ENCODE data around the gene RHOD.

RHOD gene, protein sequence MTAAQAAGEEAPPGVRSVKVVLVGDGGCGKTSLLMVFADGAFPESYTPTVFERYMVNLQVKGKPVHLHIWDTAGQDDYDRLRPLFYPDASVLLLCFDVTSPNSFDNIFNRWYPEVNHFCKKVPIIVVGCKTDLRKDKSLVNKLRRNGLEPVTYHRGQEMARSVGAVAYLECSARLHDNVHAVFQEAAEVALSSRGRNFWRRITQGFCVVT

DNA sequence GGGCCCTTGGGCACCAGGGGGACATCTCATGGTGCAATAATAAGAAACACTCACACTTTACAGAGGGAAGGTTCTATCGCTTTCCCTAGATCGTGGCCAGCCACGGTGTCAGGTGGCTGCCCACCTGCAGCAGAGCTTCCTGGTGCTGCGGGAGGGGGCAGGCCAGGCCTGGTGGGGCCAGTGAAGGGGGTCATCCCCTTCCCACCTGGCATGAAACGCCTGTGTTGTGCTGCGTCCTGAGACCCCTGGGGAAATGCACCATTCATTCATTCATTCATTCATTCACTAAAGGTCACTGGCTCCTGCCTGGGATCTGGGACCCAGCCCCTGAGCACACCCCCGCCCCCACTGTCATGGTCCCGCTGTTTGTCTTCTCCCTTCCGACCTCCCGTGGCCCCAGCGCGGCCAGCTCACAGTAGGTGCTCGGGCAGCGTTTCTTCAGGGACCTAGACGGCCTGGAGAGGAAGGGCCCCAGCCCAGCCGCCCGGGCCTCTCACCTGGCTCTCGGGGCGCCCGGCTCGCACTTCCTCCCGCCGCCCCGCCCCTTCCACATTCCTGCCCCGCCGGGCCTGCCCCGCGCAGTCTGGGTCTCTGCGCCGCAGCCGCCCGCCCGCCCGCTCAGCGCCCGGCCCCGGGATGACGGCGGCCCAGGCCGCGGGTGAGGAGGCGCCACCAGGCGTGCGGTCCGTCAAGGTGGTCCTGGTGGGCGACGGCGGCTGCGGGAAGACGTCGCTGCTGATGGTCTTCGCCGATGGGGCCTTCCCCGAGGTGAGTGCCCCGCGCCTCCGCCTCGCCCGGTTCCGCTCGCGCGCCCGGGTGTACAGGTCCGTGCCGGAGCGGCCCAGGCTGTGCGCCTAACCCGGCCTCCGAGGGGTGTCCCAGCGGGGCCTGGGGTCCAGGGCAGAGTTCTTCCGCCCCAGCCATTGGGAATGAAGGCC is at the start of gene RHOD:
Gene RHOD, plus strand, starts transcription at position 581 of the 938 bp plus-strand sequence. Its CDS starts 56 bp downstream, at position 637.
- no peak for DNase-seq (ENCODE audit: low spot score)

DNA sequence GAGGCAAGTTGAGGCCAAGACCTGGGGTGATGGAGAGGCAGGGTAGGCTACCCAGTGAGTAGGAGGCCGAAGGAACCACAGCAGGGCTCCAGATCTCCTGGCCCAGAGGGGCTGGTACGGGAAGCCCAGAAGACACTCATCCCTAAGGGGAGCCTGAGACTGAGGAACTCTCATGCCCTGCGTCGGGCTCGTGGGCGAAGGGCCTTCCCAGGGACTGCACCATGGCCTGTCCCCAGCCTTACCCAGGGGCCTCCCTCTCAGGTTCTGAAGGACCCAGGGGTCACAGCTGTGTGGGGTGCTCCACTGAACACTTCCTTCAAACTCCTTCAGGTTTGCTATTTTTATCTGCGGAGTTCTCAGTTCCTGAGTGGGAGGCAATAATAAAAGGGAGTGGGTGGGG is 49.5 kb upstream of the RHOD start:
- DNase-seq (ENCODE audit: low spot score) = no peak

DNA sequence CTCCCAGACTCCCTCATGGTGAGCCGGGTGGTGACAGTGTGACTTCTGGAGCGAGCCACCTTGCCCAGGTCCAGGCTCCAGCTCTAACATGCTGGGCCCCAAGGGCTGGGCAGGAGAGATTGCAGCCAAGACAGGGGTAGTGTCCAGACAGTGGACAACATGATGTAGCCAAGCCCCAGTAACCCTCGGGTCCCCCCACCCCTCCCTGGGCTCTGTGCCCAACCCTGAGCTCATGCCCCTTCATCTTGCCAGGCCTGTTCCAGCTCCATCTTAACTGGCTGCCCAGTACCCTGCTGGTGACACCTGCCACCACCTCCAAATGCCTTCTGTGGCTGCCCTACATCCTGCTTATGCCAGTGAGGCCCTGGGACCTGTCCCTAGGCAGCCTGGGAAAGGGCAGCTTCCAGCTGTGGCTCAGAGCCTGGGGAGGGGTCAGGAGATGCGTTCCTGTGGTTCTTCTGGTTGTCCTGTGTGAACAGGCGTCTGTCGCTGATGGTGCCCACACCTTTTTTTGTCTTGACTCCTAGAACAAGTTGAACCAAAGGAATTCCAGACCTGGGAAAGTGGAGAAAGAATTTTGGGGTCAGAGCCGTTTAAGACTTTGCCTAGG is 46.2 kb upstream of the RHOD start:
- no peak for DNase-seq (ENCODE audit: low spot score)

DNA sequence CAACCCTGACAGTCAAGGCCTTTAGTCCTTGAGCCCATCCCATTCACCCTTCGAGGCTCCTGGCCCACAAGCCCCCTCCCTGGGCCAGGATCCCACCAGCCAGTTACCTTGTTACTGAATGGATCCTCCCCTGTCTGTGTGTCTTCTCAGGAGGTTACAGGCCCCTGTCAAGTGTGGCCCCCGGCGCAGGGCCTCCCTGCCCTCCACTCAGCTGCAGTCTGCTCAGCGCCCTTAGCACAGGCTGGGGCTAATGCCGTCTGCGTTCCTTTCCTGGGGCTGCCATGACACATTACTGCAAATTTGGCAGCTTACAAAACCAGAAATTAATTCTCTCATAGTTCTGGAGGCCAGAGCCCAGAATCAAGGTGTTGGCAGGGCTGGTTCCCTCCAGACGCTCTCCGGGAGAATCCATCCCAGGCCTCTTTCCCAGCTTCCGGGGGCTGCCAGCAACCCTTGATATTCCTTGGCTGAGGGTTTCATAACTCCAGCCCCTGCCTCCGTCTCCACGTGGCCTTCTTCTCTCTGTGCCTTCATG is 43.1 kb upstream of the RHOD start:
- DNase-seq (ENCODE audit: low spot score) = no peak

DNA sequence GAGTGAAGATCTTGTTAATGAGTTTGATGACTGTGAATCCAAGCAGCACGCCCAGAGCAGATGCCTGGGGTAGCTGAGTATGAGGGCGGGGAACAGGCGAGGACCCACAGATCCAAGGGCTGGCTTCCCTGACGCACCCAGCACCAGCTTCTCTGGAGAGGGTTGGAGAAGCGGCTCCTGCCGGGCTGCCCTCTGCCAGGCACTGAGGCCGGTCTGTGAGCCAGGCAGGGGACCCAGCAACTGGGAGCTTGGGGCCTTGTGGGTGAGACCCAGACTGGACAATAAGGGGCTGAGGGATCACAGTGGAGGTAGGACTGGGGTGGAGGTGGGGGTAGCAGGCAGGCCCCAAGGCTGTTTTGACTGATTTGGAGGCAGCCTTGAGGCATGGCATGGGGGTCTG is 42.3 kb upstream of the RHOD start:
- DNase-seq (ENCODE audit: low spot score) = no peak

DNA sequence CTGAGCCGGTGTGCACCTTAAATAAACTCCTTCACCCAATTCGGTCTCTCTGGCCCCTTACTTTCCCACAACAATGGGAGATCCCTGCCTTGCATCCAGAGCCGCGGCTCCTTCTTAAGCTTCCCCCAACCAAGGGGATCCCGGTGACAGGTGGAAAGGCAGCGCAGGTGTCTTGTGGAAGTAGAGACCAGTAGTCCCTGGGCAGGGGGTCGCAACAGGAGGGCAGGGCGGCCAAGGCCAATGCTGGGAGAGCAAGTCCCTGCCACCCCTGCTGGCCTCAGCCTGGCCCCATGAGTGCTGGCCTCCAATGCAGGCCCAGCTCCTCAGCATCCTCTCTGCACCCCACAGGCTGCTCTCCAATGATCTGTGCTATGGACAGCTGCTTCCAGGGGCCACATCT is 41.6 kb upstream of the RHOD start:
- DNase-seq (ENCODE audit: low spot score) = no peak

DNA sequence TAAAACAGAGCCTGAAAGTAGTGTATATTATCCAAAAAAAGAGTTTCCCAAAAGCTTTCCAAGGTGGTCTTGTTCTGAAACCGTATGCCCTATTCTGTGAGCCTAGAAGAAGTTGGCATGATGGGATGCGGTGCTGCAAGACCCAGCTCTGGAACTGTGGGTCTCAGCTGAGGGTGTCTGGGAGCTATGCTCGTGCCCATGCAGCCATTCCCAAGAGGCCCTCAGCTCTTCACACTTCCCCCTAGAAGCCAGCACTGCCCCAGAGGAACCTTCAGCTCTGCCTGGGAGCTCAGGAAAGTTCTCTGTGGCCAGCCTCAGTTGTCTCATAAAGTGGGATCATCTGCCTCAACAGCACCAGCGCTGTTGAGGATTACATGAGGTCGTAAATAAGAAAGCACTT is 40.1 kb upstream of the RHOD start:
- no peak for DNase-seq (ENCODE audit: low spot score)

DNA sequence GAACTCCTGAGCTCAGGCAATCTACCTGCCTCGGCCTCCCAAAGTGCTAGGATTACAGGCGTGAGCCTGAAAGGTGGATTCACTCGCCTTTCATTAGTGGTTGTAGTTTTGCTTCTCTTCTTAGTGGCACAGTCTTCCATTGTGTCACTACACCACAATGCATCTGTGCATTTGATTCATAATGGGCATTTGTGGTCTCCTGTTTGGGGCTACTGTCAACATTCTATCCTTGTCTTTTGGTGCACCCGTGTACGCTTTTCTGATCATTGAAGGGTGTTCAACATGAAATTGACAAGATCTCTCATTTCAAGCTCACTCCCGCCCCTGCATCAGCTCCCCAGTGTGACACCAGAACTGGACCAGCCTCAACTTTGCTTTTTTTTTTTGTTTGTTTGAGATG is 35.7 kb upstream of the RHOD start:
- DNase-seq (ENCODE audit: low spot score) = no peak

DNA sequence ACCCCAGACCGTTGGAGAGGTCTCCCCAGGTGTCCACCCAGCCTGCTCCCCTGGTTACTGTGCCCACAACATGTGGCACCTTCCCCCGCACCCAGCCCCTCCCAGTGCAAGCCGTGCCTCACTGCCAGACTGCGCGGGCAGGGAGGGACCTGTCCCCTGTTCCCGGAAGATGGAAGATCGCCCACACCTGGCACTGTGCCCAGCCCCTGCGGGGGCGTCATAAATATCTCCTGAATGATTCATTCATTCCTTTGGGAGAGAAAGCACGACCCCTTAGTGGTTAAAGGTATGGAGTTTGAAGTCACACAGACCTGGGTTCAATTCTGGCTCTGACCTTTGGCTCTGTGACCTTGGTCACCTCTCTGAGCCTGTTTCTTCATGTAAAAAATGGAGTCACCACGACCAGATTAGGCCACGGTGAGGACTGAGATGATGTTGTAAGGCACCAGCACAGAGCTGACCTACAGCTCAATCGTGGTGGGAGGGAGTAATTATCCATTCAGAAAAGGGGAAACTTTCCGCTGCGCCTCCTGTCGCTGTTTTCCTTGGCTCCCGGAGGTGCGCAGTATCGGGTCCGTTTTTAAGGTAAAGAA is 34.2 kb upstream of the RHOD start:
- no peak for DNase-seq (ENCODE audit: low spot score)

DNA sequence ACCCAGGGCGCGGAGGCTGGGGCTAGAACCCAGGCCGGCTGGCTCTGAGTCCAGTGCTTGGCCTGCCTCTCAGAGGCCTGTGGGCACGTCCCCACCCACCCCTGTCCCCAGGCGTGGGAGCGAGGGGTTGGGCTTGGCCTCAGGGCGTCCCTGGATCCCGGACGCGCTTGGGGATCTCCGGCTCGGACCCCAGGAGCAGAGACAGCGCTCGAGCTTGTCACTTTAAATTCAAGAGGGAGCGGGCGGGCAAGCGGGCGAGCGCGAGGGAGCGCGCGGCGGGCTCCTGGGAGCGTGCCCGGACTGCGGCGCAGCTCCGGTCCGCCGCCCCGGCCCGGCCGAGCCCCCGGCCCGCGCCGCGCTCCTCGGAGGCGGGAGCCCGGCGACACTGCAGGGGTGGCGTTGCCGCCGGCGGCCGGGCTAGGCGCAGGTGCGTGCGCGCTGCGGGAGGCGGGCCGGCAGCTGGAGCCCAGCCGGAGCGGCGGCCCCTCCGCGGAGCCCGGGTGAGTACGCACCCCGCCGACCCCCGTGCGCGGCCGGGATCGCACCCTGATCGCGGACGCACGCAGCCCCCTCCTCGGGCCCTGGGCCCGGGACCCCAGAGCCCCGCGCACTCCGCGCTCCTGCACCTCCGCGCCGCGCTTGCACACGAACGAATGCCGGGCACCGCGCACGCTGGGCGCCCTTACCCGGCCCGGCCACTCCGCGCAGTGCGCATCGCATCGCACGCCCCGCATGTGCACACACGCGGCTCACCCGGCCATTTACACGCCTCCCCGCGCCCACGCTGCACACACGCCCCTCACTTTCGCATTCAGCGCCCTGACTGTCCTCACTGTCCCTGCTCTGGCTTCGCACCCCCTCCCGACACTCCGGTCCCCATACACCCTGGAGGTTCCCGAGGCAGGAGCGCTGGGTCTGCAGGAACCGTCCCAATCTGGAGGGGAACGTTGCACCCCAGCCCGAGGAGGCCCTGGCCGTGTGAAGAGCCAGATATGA is 33.4 kb upstream of the RHOD start, which contains the start of gene SYT12:
Gene SYT12, plus strand, starts transcription at position 174 of the 996 bp plus-strand sequence. CDS start 7,011 bp downstream, outside the sequence.
- no peak for DNase-seq (ENCODE audit: low spot score)

DNA sequence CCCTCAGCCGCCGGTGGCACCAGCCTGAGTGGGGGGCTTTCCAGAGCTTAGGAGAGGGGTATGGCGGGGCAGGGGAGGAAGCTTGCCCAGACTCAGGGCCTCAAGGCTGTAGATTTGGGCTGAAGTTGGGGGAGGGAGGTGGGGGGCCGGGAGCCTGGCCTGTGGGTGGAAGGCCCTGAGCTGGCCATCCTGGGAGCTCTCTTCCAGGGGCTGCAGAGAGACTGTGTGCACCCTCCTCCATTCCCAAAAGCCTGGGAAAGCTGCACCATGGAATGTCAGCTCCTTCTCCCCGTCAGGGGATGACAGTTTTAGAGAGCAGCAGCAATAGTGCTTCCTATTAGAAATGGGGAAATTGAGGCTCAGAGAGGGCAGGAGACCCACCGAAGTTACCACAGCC is 32.7 kb upstream of the RHOD start:
- DNase-seq (ENCODE audit: low spot score) = no peak

DNA sequence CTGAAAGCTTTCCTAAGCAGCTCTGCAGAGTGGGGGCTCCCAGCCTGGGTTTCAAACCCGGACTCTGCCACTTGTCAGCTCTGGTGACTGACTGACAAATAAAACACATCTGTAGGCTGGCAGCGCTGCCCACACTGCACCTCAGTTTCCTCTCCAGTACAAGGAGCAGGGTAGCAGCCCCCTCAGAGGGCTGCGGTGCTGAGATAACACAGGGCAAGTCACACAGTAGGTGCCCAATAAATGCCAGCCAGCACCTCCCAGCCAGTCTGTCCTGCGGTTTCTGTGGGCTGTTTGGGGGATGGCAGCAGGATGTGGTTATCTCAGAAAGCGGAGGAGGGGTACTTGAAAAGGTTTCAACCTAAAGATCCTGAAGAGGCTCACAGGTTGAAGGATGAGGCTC is 32.2 kb upstream of the RHOD start:
- DNase-seq (ENCODE audit: low spot score) = no peak

DNA sequence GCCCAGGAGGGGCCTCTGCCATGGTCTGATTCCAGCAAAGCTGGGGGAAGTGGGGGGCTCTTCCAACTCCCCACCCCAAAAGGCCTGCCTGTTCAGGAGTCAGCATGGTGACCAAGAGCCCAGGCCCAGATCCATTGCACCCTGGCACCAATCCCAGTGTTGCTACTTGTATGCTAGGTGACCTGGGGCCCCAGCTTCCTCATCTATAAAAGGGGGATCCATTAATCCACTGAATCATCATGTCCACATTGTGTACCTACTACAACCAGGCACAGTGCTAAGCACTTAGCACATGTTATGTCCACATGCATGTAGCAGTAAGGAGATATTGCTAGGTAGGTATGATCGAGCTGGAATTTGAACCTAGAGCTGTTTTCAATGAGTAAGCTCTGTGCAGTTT is 31.7 kb upstream of the RHOD start:
- DNase-seq (ENCODE audit: low spot score) = no peak

DNA sequence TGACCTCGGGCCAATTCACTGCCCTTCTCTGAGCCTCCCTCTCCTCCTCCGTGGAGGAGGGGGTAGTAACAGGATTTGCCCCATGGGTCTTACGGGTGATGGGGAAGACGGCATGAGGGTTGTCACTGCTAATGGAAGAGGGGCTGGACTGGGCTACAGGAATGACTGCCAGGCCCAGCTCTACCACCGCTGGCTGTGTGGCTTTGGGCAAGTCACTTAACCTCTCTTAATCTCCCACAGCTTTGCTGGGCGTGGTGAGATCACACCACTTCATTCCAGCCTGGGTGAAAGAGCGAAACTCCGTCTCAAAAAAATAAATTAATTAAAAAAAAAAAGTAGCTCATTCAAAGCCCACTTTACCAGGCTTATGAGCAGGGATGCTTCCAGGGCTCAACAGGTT is 30.9 kb upstream of the RHOD start:
- DNase-seq (ENCODE audit: low spot score) = no peak

DNA sequence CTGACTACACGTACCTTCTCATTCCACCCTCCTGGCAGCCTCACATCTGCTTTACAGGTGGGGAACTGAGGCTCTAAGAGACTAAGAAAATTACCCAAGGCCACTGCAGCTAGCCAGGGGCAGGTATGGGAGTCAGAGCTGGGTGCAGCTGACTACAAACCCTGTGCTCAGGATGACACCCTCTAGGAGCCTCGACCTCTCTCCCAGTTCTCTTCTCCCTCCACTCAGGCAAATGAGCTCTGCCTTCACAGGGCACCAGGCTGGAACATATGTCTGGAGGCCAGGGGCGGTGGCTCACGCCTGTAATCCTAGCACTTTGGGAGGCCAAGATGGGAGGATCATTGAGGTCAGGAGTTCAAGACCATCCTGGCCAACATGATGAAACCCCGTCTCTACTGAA is 29.7 kb upstream of the RHOD start:
- DNase-seq (ENCODE audit: low spot score) = no peak

DNA sequence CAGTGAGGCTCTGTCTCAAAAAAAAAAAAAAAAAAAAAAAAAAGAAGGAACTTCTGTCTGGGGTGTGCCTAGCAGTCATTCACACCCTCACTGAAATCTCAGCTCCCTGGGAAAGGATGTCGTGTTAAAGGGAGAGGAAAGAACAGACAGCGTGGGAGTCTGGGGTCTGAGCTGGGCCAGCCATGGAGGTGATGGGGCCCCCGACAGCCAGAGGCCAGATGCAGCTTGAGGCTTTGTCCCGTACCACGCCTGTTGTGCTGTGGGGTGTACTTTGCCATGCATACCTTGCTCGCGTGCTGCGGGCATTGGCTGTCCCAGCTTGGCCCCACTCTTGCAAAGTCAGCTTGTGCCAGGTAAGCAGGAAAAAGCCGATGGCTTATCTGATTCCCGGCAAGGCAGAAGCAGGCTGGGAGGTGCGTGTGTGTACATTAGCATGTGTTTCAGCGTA is 29.1 kb upstream of the RHOD start:
- DNase-seq (ENCODE audit: low spot score) = no peak

DNA sequence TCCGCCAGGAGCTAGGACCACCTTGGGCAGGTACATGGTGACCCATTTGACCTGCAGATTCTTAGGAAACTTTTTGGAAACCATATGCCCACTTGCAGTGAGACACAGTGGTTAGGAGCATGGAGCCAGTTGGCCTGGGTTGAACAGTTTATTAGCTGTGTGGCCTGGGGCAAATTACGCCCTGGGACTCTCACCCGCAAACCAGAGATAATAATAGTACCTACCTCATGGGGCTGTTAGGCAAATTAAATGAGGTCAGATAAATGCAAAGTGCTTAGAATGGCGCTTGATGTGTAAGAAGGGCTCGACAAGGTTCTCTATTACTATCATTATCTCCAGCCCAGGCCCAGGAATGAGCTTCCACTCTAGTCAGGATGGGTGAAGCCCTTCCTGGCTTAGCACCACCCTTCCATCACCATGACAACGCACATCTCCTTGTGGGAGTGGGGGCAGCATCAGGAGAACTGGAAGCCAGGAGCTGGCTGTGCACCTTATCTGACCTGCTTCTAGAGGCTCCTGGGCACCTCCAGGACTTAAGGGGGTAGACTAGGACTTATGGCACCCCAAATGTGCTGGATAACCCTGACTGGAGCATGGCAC is 28.6 kb upstream of the RHOD start:
- DNase-seq (ENCODE audit: low spot score) = no peak

DNA sequence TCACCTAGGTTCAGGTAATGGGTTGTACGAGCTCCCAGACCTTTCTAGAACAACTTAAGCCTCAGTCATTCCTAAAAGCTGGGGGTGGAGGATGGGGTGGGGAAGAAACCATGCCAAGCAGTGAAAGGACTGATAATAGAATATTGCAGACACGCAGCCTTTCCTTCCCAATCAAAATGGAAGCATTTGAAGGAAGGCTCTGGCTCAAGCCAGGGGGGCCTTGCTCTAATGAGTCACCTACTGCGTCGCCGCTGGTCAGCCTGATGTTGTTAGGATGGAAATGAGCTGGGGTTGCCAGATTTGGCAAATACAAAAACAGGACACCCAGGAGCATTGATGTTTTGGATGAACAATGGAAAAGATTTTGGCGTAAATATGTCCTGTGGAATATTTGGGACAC is 27.5 kb upstream of the RHOD start:
- no peak for DNase-seq (ENCODE audit: low spot score)

DNA sequence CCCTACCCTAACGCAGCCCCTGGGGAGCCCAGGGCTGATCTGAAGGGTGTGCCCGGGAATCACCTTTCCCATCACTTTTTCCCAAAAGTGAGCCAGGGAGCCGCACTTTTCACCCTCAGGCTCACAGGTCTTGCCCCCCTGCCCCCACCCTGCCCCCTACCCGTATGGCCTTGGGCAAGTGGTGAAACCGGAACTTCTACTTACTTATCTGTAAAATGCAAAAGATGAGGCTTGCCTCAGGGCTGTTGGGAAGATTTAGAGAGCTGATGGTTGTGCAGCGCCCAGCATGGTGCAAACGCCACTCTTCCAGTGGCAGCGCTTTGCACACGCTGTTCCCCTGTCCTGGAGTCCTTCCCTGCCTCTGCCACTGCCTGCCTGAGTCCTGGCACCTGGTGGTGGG is 25.7 kb upstream of the RHOD start:
- no peak for DNase-seq (ENCODE audit: low spot score)

DNA sequence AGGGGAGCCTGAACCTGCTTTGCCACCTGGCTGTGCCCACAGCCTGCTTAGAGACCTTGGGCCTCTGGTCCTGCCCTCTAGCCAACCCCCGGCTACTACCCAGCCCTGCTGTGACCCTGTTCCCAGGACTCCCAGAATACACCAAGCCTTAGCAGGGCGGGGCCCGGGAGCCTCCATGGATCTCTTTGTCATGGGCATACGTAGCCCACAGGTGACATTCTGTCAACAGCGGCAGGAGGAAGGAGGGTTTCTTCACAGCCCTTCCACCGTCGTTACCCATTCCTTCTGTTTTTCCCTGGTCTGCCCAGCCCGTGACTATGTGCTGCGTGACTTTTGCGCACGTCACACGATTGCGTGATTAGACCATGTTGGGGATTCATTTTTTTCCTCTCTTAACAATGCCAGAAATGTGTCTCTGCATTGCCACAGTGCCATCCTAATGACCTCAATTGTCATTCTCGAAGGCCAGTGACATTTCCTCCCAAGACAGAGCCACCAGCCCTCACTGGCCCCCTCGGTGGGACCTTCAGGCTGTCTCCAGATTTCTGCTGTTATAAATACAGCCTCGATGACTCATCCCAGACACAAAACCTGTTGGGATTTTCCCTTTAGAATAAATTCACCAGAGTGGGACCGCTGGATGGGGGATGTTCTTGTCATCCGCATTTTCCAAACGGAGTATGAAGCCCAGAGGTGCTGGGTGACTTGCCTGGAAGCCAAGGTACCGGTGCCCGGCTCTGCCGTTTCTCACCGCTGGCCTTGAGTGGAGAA is 24.7 kb upstream of the RHOD start:
- DNase-seq (ENCODE audit: low spot score) = no peak

All from pons (tissue), 1 donor.